ENCODE measurements around the gene SULT1C4.
"Not testable (repeated sequence)": the region's sequence is repeated elsewhere in the genome, so short reads cannot be mapped to it uniquely, and the experiment has no call there.

DNA sequence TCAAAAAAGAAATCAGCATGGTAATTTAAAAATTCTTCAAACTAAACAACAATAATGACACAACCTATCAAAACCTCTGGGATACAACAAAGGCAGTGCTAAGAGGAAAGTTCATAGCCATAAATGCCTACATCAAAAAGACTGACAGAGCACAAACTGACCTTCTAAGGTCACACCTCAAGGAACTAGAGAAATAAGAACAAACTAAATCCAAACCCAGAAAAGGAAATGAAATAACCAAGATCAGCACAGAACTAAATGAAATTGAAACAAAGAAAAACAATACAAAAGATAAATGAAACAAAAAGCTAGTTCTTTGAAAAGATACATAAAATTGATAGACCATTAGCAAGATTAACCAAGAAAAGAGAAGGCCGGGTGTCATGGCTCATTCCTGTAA is 18.4 kb upstream of the SULT1C4 start:
- TF ChIP-seq POLR2AphosphoS5, POLR2A (IDR thresholded peaks at IDR 0.05): not testable (repeated sequence)
- TF ChIP-seq, protein P1, sequence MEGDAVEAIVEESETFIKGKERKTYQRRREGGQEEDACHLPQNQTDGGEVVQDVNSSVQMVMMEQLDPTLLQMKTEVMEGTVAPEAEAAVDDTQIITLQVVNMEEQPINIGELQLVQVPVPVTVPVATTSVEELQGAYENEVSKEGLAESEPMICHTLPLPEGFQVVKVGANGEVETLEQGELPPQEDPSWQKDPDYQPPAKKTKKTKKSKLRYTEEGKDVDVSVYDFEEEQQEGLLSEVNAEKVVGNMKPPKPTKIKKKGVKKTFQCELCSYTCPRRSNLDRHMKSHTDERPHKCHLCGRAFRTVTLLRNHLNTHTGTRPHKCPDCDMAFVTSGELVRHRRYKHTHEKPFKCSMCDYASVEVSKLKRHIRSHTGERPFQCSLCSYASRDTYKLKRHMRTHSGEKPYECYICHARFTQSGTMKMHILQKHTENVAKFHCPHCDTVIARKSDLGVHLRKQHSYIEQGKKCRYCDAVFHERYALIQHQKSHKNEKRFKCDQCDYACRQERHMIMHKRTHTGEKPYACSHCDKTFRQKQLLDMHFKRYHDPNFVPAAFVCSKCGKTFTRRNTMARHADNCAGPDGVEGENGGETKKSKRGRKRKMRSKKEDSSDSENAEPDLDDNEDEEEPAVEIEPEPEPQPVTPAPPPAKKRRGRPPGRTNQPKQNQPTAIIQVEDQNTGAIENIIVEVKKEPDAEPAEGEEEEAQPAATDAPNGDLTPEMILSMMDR (IDR thresholded peaks at IDR 0.05): not testable (repeated sequence)
